Measurements from ENCODE around the gene DNAAF3. TPM values are rescaled to one million over a fixed set of nuclear protein-coding genes. Genes with fewer than 3 reads are reported as not detected.
A peak's percentile ranks its signal among the peaks of the same experiment; 100 is the strongest.

The DNAAF3 gene
- total RNA-seq, 1 experiment from 2014 or later, result 4.2 TPM

DNA sequence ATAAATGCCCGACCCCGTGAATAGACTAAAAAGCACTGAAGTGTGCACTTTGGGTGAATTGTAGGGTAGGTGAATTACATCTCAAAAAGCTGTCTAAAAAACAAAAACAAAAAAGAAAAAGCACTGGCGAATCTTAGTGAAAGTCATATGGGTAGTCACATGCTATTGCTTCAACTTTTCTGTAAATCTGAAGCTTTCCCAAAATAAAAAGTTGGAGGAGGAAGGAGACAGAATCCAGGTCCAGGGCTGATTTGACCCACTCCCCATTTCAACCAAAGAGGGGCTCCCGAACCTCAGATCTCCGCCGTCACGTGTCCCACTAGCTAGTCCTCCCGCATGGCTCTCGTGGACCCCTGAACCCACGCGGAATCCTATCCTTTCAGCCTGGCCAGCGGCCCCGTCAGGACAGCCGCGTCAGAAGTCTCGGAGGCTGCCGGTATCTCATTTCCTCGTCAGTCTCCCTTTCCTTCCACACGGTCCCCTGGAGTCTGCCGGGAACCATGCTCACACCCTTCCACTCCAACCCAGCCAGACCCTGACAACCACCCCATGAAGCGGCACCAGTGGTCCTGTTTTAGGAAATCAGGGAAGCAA lies 55.1 kb downstream of the DNAAF3 start:
- H3K4me3 ChIP-seq (ENCODE audit: low read depth, low read length, poor library complexity, severe bottlenecking), result no peak overlapping the region
- ChIA-PET POLR2A (ENCODE audit: low non-redundant PET) (no interaction called here), CTCF (no interaction called here)
- peaks cover 8% of the 10 kb centered on the region for H3K4me1 ChIP-seq (ENCODE audit: insufficient read depth, low read length, poor library complexity, severe bottlenecking)
- no peak for DNase-seq (ENCODE audit: low spot score)
- no peak overlapping the region for H3K27ac ChIP-seq (ENCODE audit: low read depth, low read length, poor library complexity, severe bottlenecking)
- no peaks in the 10 kb centered on the region for H3K27me3 ChIP-seq (replicated peaks; ENCODE audit: insufficient read depth, low read depth, low read length, poor library complexity)
- no peak for TF ChIP-seq EZH2 (IDR thresholded peaks at IDR 0.05; ENCODE audit: borderline replicate concordance, low read depth, low read length, poor library complexity, severe bottlenecking)
- TF ChIP-seq, protein P1, sequence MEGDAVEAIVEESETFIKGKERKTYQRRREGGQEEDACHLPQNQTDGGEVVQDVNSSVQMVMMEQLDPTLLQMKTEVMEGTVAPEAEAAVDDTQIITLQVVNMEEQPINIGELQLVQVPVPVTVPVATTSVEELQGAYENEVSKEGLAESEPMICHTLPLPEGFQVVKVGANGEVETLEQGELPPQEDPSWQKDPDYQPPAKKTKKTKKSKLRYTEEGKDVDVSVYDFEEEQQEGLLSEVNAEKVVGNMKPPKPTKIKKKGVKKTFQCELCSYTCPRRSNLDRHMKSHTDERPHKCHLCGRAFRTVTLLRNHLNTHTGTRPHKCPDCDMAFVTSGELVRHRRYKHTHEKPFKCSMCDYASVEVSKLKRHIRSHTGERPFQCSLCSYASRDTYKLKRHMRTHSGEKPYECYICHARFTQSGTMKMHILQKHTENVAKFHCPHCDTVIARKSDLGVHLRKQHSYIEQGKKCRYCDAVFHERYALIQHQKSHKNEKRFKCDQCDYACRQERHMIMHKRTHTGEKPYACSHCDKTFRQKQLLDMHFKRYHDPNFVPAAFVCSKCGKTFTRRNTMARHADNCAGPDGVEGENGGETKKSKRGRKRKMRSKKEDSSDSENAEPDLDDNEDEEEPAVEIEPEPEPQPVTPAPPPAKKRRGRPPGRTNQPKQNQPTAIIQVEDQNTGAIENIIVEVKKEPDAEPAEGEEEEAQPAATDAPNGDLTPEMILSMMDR (conservative IDR thresholded peaks at IDR 0.05; ENCODE audit: low read depth, low read length), result no peak
- BruUV-seq (replicated peaks), result no TSS peak
- peaks cover 2% of the 10 kb centered on the region for H3K36me3 ChIP-seq (ENCODE audit: insufficient read depth, low read length, poor library complexity, severe bottlenecking)
- intact Hi-C loops (cut with micrococcal nuclease; ENCODE audit: unreplicated experiment), result no loop called here
- no peaks in the 10 kb centered on the region for H3K9me3 ChIP-seq (ENCODE audit: low read depth, low read length, poor library complexity, severe bottlenecking)

DNA sequence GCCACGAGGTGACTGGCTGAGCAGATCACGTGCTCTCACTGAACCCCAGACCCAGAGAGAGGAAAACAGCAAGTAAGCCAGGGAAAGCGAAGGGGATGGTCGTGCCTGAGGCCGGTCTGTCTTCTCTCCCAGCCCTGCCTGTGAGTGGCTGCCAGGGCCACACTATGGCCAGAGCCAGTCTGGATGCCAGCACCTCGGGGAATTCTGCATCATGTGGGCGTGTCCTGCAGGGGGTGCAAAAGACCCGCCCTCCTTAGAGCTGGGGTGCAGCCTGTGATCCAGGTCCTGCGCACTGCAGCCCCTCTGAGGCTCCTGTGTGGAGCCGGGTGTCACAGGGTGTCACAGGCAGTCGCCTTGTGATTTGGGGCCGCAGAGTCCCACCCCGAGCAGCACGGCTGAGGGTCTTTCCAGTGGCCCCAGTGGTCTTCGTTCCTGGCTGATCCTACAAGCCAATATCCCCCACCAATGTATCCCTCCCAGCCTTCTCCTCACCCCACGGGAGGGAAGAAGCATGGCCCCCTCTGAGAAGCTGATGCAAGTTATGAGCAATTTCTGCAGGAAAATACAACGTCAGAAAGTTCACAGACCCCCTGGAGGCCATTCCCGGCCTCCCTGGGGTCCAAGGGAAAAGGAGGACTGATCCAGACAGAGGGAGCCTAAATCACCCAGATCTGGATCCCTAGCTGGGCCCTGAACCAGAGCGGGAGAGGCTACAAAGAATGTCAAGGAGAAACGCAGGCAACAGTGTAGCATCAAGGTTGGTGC lies 56.7 kb downstream of the DNAAF3 start:
- intact Hi-C loops (cut with micrococcal nuclease; ENCODE audit: unreplicated experiment), result no loop called here
- no peak for DNase-seq (ENCODE audit: low spot score)
- Histone ChIP-seq H3K36me3 (ENCODE audit: insufficient read depth, low read length, poor library complexity, severe bottlenecking) (peaks cover 2% of the 10 kb centered on the region), H3K4me3 (ENCODE audit: low read depth, low read length, poor library complexity, severe bottlenecking) (no peak overlapping the region), H3K9me3 (ENCODE audit: low read depth, low read length, poor library complexity, severe bottlenecking) (no peaks in the 10 kb centered on the region), H3K4me1 (ENCODE audit: insufficient read depth, low read length, poor library complexity, severe bottlenecking) (no peaks in the 10 kb centered on the region), H3K27ac (ENCODE audit: low read depth, low read length, poor library complexity, severe bottlenecking) (peak overlapping the region; percentile 30), H3K27me3 (replicated peaks; ENCODE audit: insufficient read depth, low read depth, low read length, poor library complexity) (no peaks in the 10 kb centered on the region)
- no TSS peak for BruUV-seq (replicated peaks)
- ChIA-PET CTCF (interaction anchor here (0.6 kb wide), 1 partner anchor 975 kb away, joined by 4 read pairs; no protein-coding TSS in a partner anchor), POLR2A (ENCODE audit: low non-redundant PET) (interaction anchor here (0.7 kb wide), 1 partner anchor 105 kb away, joined by 4 read pairs; no protein-coding TSS in a partner anchor)
- TF ChIP-seq, protein P1 (conservative IDR thresholded peaks at IDR 0.05; ENCODE audit: low read depth, low read length), result no peak
- no peak for TF ChIP-seq EZH2 (IDR thresholded peaks at IDR 0.05; ENCODE audit: borderline replicate concordance, low read depth, low read length, poor library complexity, severe bottlenecking)

Small RNA genes lying within 50 kb of the gene (microRNA-seq; reads per million reads assigned to microRNA genes)
- gene MIR7975, result not detected

Other genes with a start within 250 kb of the DNAAF3 start
- gene NLRP7, start 219.1 kb downstream of the DNAAF3 start, total RNA-seq (2021), result not detected in 2 replicates
- gene NLRP2, start 200.2 kb downstream of the DNAAF3 start, total RNA-seq (2021), result 34.1 and 41.9 TPM in 2 replicates
- 0.22 TPM in 1 of 2 replicates, not detected in the other for gene GP6, start 128.3 kb downstream of the DNAAF3 start, total RNA-seq (2021)
- 19.0 and 24.4 TPM in 2 replicates for gene RDH13, start 103.5 kb downstream of the DNAAF3 start, total RNA-seq (2021)
- 7.7 and 10.2 TPM in 2 replicates for gene EPS8L1, start 90.7 kb downstream of the DNAAF3 start, total RNA-seq (2021)
- gene PPP1R12C, start 49.0 kb downstream of the DNAAF3 start, total RNA-seq (2021), result 85.7 and 94.6 TPM in 2 replicates
- gene TNNT1, start 17.4 kb downstream of the DNAAF3 start, total RNA-seq (2021), result 37.6 and 54.3 TPM in 2 replicates
- 12.8 and 16.5 TPM in 2 replicates for gene TNNI3, start 8.9 kb downstream of the DNAAF3 start, total RNA-seq (2021)
- gene SYT5, start 13.7 kb upstream of the DNAAF3 start, total RNA-seq (2021), result 0.28 TPM in 1 of 2 replicates, not detected in the other
- 0.17 and 0.55 TPM in 2 replicates for gene PTPRH, start 42.9 kb upstream of the DNAAF3 start, total RNA-seq (2021)
- 4.8 and 6.1 TPM in 2 replicates for gene TMEM86B, start 62.1 kb upstream of the DNAAF3 start, total RNA-seq (2021)
- 103 and 108 TPM in 2 replicates for gene PPP6R1, start 92.4 kb upstream of the DNAAF3 start, total RNA-seq (2021)
- 80.3 and 83.4 TPM in 2 replicates for gene HSPBP1, start 113.5 kb upstream of the DNAAF3 start, total RNA-seq (2021)
- gene BRSK1, start 117.4 kb upstream of the DNAAF3 start, total RNA-seq (2021), result 30.5 and 36.8 TPM in 2 replicates
- gene TMEM150B, start 158.7 kb upstream of the DNAAF3 start, total RNA-seq (2021), result not detected in 2 replicates
- 19.7 and 24.1 TPM in 2 replicates for gene KMT5C, start 173.3 kb upstream of the DNAAF3 start, total RNA-seq (2021)
- gene COX6B2, start 188.1 kb upstream of the DNAAF3 start, total RNA-seq (2021), result 0.48 TPM in 1 of 2 replicates, not detected in the other
- not detected in 2 replicates for gene GARIN5B, start 196.6 kb upstream of the DNAAF3 start, total RNA-seq (2021)
- 0.42 and 0.47 TPM in 2 replicates for gene IL11, start 203.8 kb upstream of the DNAAF3 start, total RNA-seq (2021)
- not detected in 2 replicates for gene TMEM190, start 210.2 kb upstream of the DNAAF3 start, total RNA-seq (2021)
- 0.42 and 0.69 TPM in 2 replicates for gene TMEM238, start 217.7 kb upstream of the DNAAF3 start, total RNA-seq (2021)
- 1,355 and 1,380 TPM in 2 replicates for gene RPL28, start 219.3 kb upstream of the DNAAF3 start, total RNA-seq (2021)
- 509 and 587 TPM in 2 replicates for gene UBE2S, start 241.2 kb upstream of the DNAAF3 start, total RNA-seq (2021)

Data from A673 (cell line).